Kidney epithelial cell (primary cell): ENCODE data around the gene TBC1D14. TPM values are rescaled to one million over a fixed set of nuclear protein-coding genes. Genes with fewer than 3 reads are reported as not detected.

ENCODE experiments used
- DNase-seq: peaks from one replicate; pipeline ENCODE4 v3.0.0-alpha.2; 2010; ENCODE audit warnings: low read depth
- H3K27me3 ChIP-seq: 2 replicates; pipeline ENCODE4 v1.6.0; 2011; ENCODE audit warnings: low read length; ENCODE audit not compliant: control insufficient read depth, insufficient read depth
- H3K36me3 ChIP-seq: 2 replicates; pipeline ENCODE4 v1.5.1; 2011; ENCODE audit warnings: low read length; ENCODE audit not compliant: control insufficient read depth, insufficient read depth
- H3K4me3 ChIP-seq: 2 replicates; pipeline ENCODE4 v1.5.1; 2011; ENCODE audit warnings: low read depth, mild to moderate bottlenecking, control low read depth, low read length
- CTCF ChIP-seq: IDR thresholded peaks from 2 replicates; pipeline ENCODE4 v1.5.1; 2011; ENCODE audit warnings: mild to moderate bottlenecking, moderate library complexity, low read length, control low read depth, inconsistent platforms; ENCODE audit not compliant: insufficient read depth, poor library complexity, severe bottlenecking
- total RNA-seq: library from RNA; depleted of rRNA; stranded (reverse); fragments of >200 nt; gene quantifications from 2 replicates; pipeline ENCODE4 v1.2.3, GENCODE V29; 2015

The TBC1D14 gene
- total RNA-seq, 1 donor from 2014 or later = 52.8 TPM

DNA sequence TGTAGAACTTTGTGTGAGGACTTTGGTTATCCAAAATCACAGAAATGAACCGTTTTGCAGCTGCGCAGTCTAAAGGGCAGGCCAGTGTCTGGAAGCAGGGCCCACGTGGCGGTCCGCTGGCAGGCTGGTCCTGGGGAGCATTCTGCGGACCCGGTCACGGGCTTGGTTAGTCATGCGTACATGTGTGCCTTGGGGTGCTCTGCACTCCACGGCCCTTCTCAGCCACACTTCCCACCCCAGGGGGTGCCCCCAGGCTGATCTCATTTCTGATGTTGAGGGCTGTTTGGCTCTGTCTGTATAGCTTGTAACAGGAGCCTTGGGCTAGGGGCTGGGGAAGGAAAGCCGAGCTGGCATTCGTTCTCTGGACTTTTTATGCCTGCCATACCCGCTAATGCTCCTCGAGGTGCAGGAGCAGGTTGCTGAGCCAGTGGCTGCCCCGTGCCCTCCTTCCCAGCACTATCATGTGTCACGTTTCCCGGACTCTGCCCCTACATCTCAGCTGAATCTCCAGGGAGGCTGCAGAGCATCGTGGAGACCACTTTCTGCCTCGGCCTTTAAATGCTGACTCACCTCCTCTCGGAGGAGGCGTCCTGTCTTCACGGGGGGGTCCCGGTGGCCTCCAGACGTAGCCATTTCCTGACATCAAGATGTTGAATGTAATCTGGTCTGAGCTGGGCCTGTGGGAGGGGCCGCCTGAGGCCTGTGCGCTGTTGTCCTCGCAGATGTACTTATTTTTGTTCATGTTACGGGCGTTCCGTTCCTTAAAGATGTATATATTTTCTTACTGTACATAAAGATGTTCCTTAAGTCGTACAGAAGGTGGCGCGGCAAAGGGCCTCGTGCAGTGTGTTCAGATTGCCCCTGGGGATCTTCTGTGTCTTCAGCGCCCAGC lies 122.2 kb downstream of the TBC1D14 start:
- Histone ChIP-seq H3K36me3 (peaks cover 3% of the 10 kb centered on the region), H3K4me3 (no peak overlapping the region), H3K27me3 (no peaks in the 10 kb centered on the region)
- no peak for DNase-seq
- TF ChIP-seq CTCF = no peak

- no peak for DNase-seq
- no peak overlapping the region for H3K4me3 ChIP-seq
- H3K27me3 ChIP-seq = no peaks in the 10 kb centered on the region
- no peak for TF ChIP-seq CTCF
- H3K36me3 ChIP-seq = peaks cover 3% of the 10 kb centered on the region
These were observed 123.0 kb downstream of the TBC1D14 start for GRCh38 chr4:7032596-7032995.

DNA sequence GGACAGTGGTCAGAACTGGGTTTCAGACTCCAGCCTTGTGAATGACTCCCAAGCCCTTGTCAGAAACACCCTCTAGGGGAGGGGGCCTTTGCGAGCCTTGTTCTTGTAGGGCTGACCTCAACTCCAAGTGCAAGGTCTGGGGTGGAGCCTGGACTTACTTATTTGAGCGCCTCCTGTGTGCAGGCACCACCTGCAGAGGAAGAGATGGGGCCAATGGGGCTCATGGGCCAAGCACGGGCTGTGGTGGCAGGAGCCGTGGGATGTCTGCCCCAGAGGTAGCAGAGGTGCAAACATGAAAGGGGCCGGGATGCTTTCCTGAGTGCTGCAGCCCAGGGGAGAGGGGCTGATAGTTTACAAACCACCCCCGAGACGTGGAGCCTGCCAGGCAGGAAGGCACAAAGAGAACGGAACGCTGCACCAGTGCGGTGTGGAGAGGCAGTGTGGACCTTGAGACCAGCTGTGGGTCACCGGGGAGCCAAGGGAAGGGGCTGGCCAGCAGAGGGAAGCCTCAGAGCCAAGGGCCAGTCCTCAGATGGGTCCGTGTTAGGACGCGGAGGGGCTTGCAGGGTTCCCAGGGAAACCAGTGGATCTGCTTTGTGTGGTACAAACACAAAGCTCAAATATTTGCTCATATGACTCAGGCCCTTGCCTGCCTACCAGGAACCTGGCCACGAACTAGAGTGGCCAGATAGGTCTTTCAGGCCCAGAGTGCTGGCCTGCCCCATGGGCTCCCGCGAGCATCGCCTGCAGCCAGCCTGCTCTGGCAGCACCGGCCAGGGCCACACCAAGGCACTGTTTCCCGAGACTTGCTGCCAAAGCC lies 124.8 kb downstream of the TBC1D14 start:
- Histone ChIP-seq H3K27me3 (no peaks in the 10 kb centered on the region), H3K36me3 (peaks cover 3% of the 10 kb centered on the region), H3K4me3 (no peak overlapping the region)
- TF ChIP-seq CTCF = no peak
- DNase-seq = no peak

GRCh38 chr4:7037425-7037824 lies 127.8 kb downstream of the TBC1D14 start:
- H3K4me3 ChIP-seq = no peak overlapping the region
- no peaks in the 10 kb centered on the region for H3K36me3 ChIP-seq
- no peak for DNase-seq
- TF ChIP-seq CTCF = no peak
- no peaks in the 10 kb centered on the region for H3K27me3 ChIP-seq

- no peak overlapping the region for H3K4me3 ChIP-seq
- no peak for TF ChIP-seq CTCF
- DNase-seq = no peak
- H3K36me3 ChIP-seq = no peaks in the 10 kb centered on the region
- no peaks in the 10 kb centered on the region for H3K27me3 ChIP-seq
These were observed 131.1 kb downstream of the TBC1D14 start for GRCh38 chr4:7040765-7041164.
